Measurements from ENCODE around the gene NFATC3. TPM values are rescaled to one million over a fixed set of nuclear protein-coding genes. Genes with fewer than 3 reads are reported as not detected.
A peak's percentile ranks its signal among the peaks of the same experiment; 100 is the strongest.

Gene NFATC3
- total and polyA plus RNA-seq, 8 donors = 34.6 to 65.8 (median 39.9) TPM

GRCh38 chr16:68183046-68183445 lies 97.9 kb downstream of the NFATC3 start:
- H3K4me3 ChIP-seq = no peak overlapping the region
- H3K36me3 ChIP-seq = peaks cover 0 to 79% of the 10 kb centered on the region in 2 donors
- H3K27me3 ChIP-seq = no peaks in the 10 kb centered on the region
- intact Hi-C loops (cut with DNase I) = no loop called here
- H3K27ac ChIP-seq = no peak overlapping the region
- DNase-seq (no peak), ATAC-seq (no peak)
- H3K4me1 ChIP-seq = no peaks in the 10 kb centered on the region
- no peak for TF ChIP-seq CTCF (IDR thresholded peaks at IDR 0.05)
- no peaks in the 10 kb centered on the region for H3K9me3 ChIP-seq

- H3K36me3 ChIP-seq = peaks cover 0 to 94% of the 10 kb centered on the region in 2 donors
- no peak for DNase-seq
- intact Hi-C loops (cut with DNase I) = no loop called here
Measured at GRCh38 chr16:68186877-68187276, 101.7 kb downstream of the NFATC3 start.

GRCh38 chr16:68187505-68187904 lies 102.3 kb downstream of the NFATC3 start:
- DNase-seq (no peak), ATAC-seq (no peak)
- Histone ChIP-seq H3K27ac (no peak overlapping the region), H3K36me3 (peaks cover 0 to 94% of the 10 kb centered on the region in 2 donors), H3K4me3 (no peak overlapping the region), H3K9me3 (no peaks in the 10 kb centered on the region), H3K4me1 (peaks cover 0 to 10% of the 10 kb centered on the region in 2 donors), H3K27me3 (no peaks in the 10 kb centered on the region)
- TF ChIP-seq CTCF (IDR thresholded peaks at IDR 0.05) = no peak
- intact Hi-C loops (cut with DNase I) = no loop called here

More at GRCh38 chr16:68186877-68187276, 101.7 kb downstream of the NFATC3 start:
- H3K4me3 ChIP-seq = no peak overlapping the region
- H3K4me1 ChIP-seq = peaks cover 0 to 10% of the 10 kb centered on the region in 2 donors
- H3K27me3 ChIP-seq = no peaks in the 10 kb centered on the region
- no peak for TF ChIP-seq CTCF (IDR thresholded peaks at IDR 0.05)
- ATAC-seq = no peak
- H3K27ac ChIP-seq = no peak overlapping the region
- no peaks in the 10 kb centered on the region for H3K9me3 ChIP-seq

- DNase-seq (no peak), ATAC-seq (no peak)
- Histone ChIP-seq H3K27me3 (no peaks in the 10 kb centered on the region), H3K36me3 (peaks cover 0 to 94% of the 10 kb centered on the region in 2 donors), H3K27ac (no peak overlapping the region), H3K4me3 (no peak overlapping the region), H3K9me3 (no peaks in the 10 kb centered on the region), H3K4me1 (peaks cover 0 to 10% of the 10 kb centered on the region in 2 donors)
- intact Hi-C loops (cut with DNase I) = no loop called here
- TF ChIP-seq CTCF (IDR thresholded peaks at IDR 0.05) = no peak
Measured at GRCh38 chr16:68188170-68188569, 103.0 kb downstream of the NFATC3 start.

- H3K27ac ChIP-seq = no peak overlapping the region
- no peaks in the 10 kb centered on the region for H3K9me3 ChIP-seq
- peaks cover 0 to 80% of the 10 kb centered on the region in 2 donors for H3K36me3 ChIP-seq
- no peak overlapping the region for H3K4me3 ChIP-seq
- ATAC-seq (peak; percentile 33), DNase-seq (no peak)
- no peaks in the 10 kb centered on the region for H3K27me3 ChIP-seq
- TF ChIP-seq CTCF (IDR thresholded peaks at IDR 0.05) = no peak
- H3K4me1 ChIP-seq = peaks cover 0 to 10% of the 10 kb centered on the region in 2 donors
- intact Hi-C loops (cut with DNase I) = no loop called here
Measured at GRCh38 chr16:68190081-68190480, 104.9 kb downstream of the NFATC3 start.

Data from left lung (tissue), 10 donors.